Measurements from ENCODE around the gene PDIA6. TPM values are rescaled to one million over a fixed set of nuclear protein-coding genes. Genes with fewer than 3 reads are reported as not detected.

PDIA6 gene
- total RNA-seq, 2 donors from 2014 or later = 109 to 213 TPM

DNA sequence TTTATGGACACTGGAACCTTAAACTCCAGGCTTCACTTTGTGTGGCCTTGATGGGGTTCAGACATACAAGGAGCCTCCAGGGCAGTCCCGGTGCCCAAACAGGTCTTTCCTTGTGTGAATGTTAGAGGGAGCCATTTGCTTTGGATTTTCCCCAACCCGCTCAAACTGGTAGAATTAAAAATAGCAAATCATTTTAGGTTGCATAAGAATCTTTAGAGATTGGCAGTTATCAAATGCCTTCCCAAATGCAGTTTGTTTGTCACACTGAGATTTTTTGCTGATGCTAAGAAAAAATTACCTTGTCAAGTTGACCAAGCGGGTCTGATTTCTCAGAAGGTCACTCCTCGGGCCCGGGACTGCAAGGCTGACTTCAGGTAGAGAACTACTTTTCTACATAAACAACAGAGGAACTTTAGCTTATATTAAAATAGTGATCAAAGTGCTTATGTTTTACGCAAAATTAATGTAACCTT is 54.7 kb downstream of the PDIA6 start:
- H3K27ac ChIP-seq = no peak overlapping the region
- WGBS = 86% methylated on average over 6 of the region's 6 CpGs
- H3K27me3 ChIP-seq (replicated peaks; ENCODE audit: insufficient read depth) = no peaks in the 10 kb centered on the region
- H3K9me3 ChIP-seq = no peaks in the 10 kb centered on the region
- TF ChIP-seq POLR2AphosphoS5 (IDR thresholded peaks at IDR 0.05) (no peak), POLR2A (IDR thresholded peaks at IDR 0.05) (no peak)
- TF ChIP-seq, protein P1, sequence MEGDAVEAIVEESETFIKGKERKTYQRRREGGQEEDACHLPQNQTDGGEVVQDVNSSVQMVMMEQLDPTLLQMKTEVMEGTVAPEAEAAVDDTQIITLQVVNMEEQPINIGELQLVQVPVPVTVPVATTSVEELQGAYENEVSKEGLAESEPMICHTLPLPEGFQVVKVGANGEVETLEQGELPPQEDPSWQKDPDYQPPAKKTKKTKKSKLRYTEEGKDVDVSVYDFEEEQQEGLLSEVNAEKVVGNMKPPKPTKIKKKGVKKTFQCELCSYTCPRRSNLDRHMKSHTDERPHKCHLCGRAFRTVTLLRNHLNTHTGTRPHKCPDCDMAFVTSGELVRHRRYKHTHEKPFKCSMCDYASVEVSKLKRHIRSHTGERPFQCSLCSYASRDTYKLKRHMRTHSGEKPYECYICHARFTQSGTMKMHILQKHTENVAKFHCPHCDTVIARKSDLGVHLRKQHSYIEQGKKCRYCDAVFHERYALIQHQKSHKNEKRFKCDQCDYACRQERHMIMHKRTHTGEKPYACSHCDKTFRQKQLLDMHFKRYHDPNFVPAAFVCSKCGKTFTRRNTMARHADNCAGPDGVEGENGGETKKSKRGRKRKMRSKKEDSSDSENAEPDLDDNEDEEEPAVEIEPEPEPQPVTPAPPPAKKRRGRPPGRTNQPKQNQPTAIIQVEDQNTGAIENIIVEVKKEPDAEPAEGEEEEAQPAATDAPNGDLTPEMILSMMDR (IDR thresholded peaks at IDR 0.05) = no peak
- intact Hi-C loops (cut with DNase I) = no loop called here
- H3K36me3 ChIP-seq = no peaks in the 10 kb centered on the region
- H3K4me3 ChIP-seq = no peak overlapping the region
- no peaks in the 10 kb centered on the region for H3K4me1 ChIP-seq (replicated peaks)
- DNase-seq (ENCODE audit: low spot score) = no peak

DNA sequence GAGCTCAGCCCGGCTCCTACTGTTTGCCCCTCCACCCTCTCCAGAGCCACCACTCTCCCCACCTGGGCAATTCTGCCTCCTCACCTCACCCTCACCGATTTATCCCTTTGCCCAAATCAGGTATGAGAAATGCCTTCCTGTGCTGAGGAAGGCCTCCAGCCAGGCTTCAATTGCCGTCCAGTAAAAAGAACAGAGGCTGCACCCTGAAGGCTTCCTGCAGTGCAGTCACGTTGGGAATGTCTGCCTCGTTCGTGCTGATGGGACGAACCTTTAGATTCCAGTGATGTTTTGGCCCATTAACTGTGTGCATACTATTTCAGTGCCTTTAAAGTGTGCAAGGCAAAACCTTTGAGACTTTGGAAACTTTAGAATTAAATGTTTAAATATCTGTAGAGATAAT is 57.0 kb downstream of the PDIA6 start:
- DNase-seq (ENCODE audit: low spot score) = no peak
- intact Hi-C loops (cut with DNase I) = no loop called here
- H3K27ac ChIP-seq = no peak overlapping the region
- H3K4me3 ChIP-seq = no peak overlapping the region
- 75% methylated on average over 7 of the region's 7 CpGs for WGBS
- H3K4me1 ChIP-seq (replicated peaks) = no peaks in the 10 kb centered on the region
- no peaks in the 10 kb centered on the region for H3K36me3 ChIP-seq
- H3K9me3 ChIP-seq = no peaks in the 10 kb centered on the region
- TF ChIP-seq POLR2AphosphoS5 (IDR thresholded peaks at IDR 0.05) (no peak), POLR2A (IDR thresholded peaks at IDR 0.05) (no peak)
- TF ChIP-seq, protein P1 (IDR thresholded peaks at IDR 0.05) = no peak
- H3K27me3 ChIP-seq (replicated peaks; ENCODE audit: insufficient read depth) = no peaks in the 10 kb centered on the region

DNA sequence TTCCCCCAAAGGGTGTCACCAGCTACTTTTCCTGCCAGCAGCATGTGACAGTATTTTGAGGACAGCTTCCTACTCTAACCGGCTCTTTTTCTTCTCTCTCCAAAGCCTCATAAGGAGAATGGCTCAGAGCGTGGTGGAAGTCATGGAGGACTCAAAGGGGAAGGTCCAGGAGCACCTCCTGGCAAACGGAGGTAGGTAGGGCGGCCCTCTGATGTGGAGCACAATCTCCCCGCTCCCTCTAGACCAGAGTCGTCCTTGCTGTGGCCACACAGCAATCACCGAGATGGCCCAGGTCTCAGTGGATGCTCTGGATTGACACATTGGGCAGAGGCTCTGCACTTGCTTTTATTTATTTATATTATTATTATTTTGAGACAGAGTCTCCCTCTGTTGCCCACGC is 58.7 kb downstream of the PDIA6 start:
- 95% methylated on average over 8 of the region's 8 CpGs for WGBS
- TF ChIP-seq POLR2AphosphoS5 (IDR thresholded peaks at IDR 0.05) (no peak), POLR2A (IDR thresholded peaks at IDR 0.05) (no peak)
- TF ChIP-seq, protein P1 (IDR thresholded peaks at IDR 0.05) = no peak
- no peak overlapping the region for H3K27ac ChIP-seq
- H3K36me3 ChIP-seq = no peaks in the 10 kb centered on the region
- intact Hi-C loops (cut with DNase I) = no loop called here
- DNase-seq (ENCODE audit: low spot score) = no peak
- H3K4me1 ChIP-seq (replicated peaks) = no peaks in the 10 kb centered on the region
- no peak overlapping the region for H3K4me3 ChIP-seq
- no peaks in the 10 kb centered on the region for H3K9me3 ChIP-seq
- H3K27me3 ChIP-seq (replicated peaks; ENCODE audit: insufficient read depth) = no peaks in the 10 kb centered on the region

DNA sequence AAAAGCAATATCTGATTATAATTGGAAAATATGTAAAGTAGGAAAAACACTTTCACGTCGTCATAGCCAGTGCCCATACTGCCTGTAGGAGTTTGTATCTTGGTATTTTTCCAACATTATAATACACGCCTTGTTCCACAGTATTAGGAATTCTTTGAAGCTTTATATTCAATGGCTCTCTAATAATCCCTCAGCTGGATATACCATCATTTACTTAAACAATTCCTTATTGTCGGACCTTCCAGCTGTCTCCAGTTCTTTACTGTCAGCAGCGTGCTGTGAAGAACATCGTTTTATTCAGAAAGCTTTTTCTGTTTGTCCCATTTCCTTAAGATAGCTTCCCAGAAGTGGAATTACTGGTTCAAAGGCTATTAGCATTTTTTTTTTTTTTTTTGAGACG is 59.4 kb downstream of the PDIA6 start:
- Histone ChIP-seq H3K4me1 (replicated peaks) (no peaks in the 10 kb centered on the region), H3K4me3 (no peak overlapping the region)
- TF ChIP-seq POLR2AphosphoS5 (IDR thresholded peaks at IDR 0.05) (no peak), POLR2A (IDR thresholded peaks at IDR 0.05) (no peak)
- TF ChIP-seq, protein P1 (IDR thresholded peaks at IDR 0.05) = no peak

DNA sequence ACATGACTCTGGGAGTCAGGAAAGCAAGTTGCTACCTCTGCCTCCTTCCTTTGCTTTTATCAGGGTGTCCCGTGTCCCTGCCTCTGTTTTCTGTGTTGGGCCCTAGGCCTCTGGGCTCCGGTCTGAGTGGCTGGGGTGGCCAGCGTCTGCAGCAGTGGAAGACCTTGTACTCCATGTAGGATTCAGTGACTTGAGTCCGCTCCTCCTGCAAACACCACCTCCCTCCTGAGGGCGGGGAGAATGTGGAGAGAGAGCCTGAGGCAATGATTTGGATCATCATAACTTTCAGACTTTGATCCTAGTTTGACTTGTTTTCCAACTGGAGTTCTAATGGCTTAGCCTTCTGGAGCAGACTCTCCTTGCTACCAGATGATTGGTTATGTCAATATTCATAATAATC is 60.3 kb downstream of the PDIA6 start:
- no peaks in the 10 kb centered on the region for H3K27me3 ChIP-seq (replicated peaks; ENCODE audit: insufficient read depth)
- no peaks in the 10 kb centered on the region for H3K36me3 ChIP-seq
- intact Hi-C loops (cut with DNase I) = no loop called here
- H3K4me3 ChIP-seq = no peak overlapping the region
- no peaks in the 10 kb centered on the region for H3K4me1 ChIP-seq (replicated peaks)
- no peak overlapping the region for H3K27ac ChIP-seq
- WGBS = 73% methylated on average over 5 of the region's 5 CpGs
- TF ChIP-seq POLR2AphosphoS5 (IDR thresholded peaks at IDR 0.05) (no peak), POLR2A (IDR thresholded peaks at IDR 0.05) (no peak)
- TF ChIP-seq, protein P1 (IDR thresholded peaks at IDR 0.05) = no peak
- DNase-seq (ENCODE audit: low spot score) = no peak
- no peaks in the 10 kb centered on the region for H3K9me3 ChIP-seq

More for the DNA sequence above, 59.4 kb downstream of the PDIA6 start:
- Histone ChIP-seq H3K36me3 (no peaks in the 10 kb centered on the region), H3K27me3 (replicated peaks; ENCODE audit: insufficient read depth) (no peaks in the 10 kb centered on the region), H3K9me3 (no peaks in the 10 kb centered on the region), H3K27ac (no peak overlapping the region)
- 46% methylated on average over 7 of the region's 7 CpGs for WGBS
- no peak for DNase-seq (ENCODE audit: low spot score)
- intact Hi-C loops (cut with DNase I) = no loop called here
